ENCODE data around the gene CLCN7. TPM values are rescaled to one million over a fixed set of nuclear protein-coding genes. Genes with fewer than 3 reads are reported as not detected.

Gene CLCN7
- total and polyA plus RNA-seq, 9 of the 15 experiments (the other 6 are each of a cell fraction or from before 2014, with no cell fraction given) = 0.06 to 126 (median 18.7) TPM

DNA sequence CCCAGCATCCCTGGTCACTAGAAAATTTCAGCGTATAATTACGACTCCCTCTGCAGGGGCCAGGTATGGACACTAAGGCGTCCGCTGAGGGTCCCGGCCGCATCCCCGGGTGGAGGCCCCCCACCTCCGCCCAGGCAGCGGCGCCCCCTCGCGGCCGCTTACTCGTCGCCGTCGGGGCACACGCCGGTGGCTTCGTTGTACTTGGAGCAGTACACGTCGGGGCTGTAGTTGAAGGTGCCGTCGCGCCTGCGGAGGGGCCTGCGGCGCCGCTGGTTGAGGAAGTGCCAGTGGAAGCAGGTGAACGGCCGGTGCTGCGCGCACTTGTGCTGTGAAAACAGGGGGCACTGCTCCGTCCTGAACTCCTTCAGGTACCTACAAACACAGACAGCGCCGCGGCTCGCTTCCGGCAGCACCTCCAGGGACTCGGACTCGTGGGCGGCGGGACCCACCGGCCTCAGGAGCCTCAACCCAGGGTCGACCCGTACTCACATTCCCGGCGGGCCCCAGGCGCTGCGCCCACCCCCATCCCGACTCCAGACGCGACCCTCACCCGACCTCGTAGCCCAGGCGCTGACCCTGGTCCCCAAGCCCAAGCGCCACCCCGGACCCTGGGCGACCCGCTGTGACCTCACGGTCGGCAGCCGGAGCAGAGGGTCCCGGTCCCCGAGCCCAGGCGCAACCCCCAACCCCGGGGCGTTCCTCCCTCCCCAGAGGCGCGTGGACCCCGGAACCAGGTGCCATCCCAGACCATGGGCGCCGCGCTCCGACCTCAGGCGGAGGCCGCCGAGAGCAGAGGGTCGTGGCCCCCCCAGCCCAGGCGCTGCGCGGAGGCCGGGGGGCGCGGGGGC is 60.9 kb downstream of the CLCN7 start (continued):
- TF ChIP-seq ARID1B (IDR thresholded peaks at IDR 0.05) = no peak
- TF ChIP-seq, protein P1, sequence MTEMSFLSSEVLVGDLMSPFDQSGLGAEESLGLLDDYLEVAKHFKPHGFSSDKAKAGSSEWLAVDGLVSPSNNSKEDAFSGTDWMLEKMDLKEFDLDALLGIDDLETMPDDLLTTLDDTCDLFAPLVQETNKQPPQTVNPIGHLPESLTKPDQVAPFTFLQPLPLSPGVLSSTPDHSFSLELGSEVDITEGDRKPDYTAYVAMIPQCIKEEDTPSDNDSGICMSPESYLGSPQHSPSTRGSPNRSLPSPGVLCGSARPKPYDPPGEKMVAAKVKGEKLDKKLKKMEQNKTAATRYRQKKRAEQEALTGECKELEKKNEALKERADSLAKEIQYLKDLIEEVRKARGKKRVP (CRISPR knock-in tag; IDR thresholded peaks at IDR 0.05) = no peak
- TF ChIP-seq ZFPM2 (CRISPR knock-in tag; IDR thresholded peaks at IDR 0.05) = no peak
- TF ChIP-seq DMBX1 (CRISPR knock-in tag; IDR thresholded peaks at IDR 0.05; ENCODE audit: borderline replicate concordance) = no peak
- no peak for TF ChIP-seq TAF9B (IDR thresholded peaks at IDR 0.05; ENCODE audit: partially characterized antibody)
- no peak for TF ChIP-seq TAF15 (IDR thresholded peaks at IDR 0.05; ENCODE audit: low read depth, low read length)
- TF ChIP-seq FOXM1 (IDR thresholded peaks at IDR 0.05; ENCODE audit: low read depth) = no peak
- TF ChIP-seq FOXM1 (CRISPR knock-in tag; IDR thresholded peaks at IDR 0.05; ENCODE audit: low read depth) = no peak
- TF ChIP-seq SIRT6 (IDR thresholded peaks at IDR 0.05; ENCODE audit: low read depth, low read length) = no peak
- TF ChIP-seq KLF6 (CRISPR knock-in tag; IDR thresholded peaks at IDR 0.05; ENCODE audit: borderline replicate concordance) = no peak
- TF ChIP-seq STAT5B (CRISPR knock-in tag; IDR thresholded peaks at IDR 0.05) = no peak
- no peak for TF ChIP-seq TAF7 (tag; IDR thresholded peaks at IDR 0.05)
- TF ChIP-seq, protein P2, sequence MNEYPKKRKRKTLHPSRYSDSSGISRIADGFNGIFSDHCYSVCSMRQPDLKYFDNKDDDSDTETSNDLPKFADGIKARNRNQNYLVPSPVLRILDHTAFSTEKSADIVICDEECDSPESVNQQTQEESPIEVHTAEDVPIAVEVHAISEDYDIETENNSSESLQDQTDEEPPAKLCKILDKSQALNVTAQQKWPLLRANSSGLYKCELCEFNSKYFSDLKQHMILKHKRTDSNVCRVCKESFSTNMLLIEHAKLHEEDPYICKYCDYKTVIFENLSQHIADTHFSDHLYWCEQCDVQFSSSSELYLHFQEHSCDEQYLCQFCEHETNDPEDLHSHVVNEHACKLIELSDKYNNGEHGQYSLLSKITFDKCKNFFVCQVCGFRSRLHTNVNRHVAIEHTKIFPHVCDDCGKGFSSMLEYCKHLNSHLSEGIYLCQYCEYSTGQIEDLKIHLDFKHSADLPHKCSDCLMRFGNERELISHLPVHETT (CRISPR knock-in tag; conservative IDR thresholded peaks at IDR 0.05 in 1 of 2, IDR thresholded peaks at IDR 0.05 in 1 of 2) = 0 out of 4 replicates have a peak, but pooled peaks of 1 of the 2 experiments have one; percentile 3
- TF ChIP-seq MXI1 (IDR thresholded peaks at IDR 0.05; ENCODE audit: low read depth, low read length) = no peak
- TF ChIP-seq CTCFL (IDR thresholded peaks at IDR 0.05; ENCODE audit: borderline replicate concordance, insufficient read depth, low read depth, low read length, poor library complexity, severe bottlenecking) = peak; percentile 68
- TF ChIP-seq ZNF347 (CRISPR knock-in tag; IDR thresholded peaks at IDR 0.05; ENCODE audit: low read depth) = no peak
- TF ChIP-seq MITF (IDR thresholded peaks at IDR 0.05) = no peak
- TF ChIP-seq, protein P3, sequence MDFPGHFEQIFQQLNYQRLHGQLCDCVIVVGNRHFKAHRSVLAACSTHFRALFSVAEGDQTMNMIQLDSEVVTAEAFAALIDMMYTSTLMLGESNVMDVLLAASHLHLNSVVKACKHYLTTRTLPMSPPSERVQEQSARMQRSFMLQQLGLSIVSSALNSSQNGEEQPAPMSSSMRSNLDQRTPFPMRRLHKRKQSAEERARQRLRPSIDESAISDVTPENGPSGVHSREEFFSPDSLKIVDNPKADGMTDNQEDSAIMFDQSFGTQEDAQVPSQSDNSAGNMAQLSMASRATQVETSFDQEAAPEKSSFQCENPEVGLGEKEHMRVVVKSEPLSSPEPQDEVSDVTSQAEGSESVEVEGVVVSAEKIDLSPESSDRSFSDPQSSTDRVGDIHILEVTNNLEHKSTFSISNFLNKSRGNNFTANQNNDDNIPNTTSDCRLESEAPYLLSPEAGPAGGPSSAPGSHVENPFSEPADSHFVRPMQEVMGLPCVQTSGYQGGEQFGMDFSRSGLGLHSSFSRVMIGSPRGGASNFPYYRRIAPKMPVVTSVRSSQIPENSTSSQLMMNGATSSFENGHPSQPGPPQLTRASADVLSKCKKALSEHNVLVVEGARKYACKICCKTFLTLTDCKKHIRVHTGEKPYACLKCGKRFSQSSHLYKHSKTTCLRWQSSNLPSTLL (IDR thresholded peaks at IDR 0.05) = no peak
- no peak for TF ChIP-seq HDAC2 (IDR thresholded peaks at IDR 0.05)

All from K562 (cell line).